GM23338 (cell line): Measurements from ENCODE around the gene GOSR1. TPM values are rescaled to one million over a fixed set of nuclear protein-coding genes. Genes with fewer than 3 reads are reported as not detected.
"Not testable (repeated sequence)": the region's sequence is repeated elsewhere in the genome, so short reads cannot be mapped to it uniquely, and the experiment has no call there.

Source experiments
- ATAC-seq: fragments of 200-7000 bp; cut with Tn5 transposase; 3 replicates; pipeline ENCODE4 v1.9.1; 2020
- DNase-seq: peaks from one replicate; pipeline ENCODE4 v3.0.0-alpha.2; 2015; ENCODE audit warnings: low spot score
- H2AFZ ChIP-seq: fragments of 200-600 bp; sonication (generic); 2 replicates; pipeline ENCODE4 v1.8.0; 2016; ENCODE audit warnings: antibody characterized with exemption, mild to moderate bottlenecking, moderate library complexity
- H3F3A ChIP-seq: fragments of 200-600 bp; sonication (generic); replicated peaks from 2 replicates; pipeline ENCODE4 v1.8.0; 2017; ENCODE audit warnings: antibody characterized with exemption, mixed run types, low read depth
- H3K27ac ChIP-seq: fragments of 200-600 bp; sonication (generic); 2 replicates; pipeline ENCODE4 v1.6.1; 2016; ENCODE audit warnings: low read depth
- H3K27me3 ChIP-seq: fragments of 200-600 bp; sonication (generic); 2 replicates; pipeline ENCODE4 v1.8.0; 2016; ENCODE audit warnings: mild to moderate bottlenecking, mixed run types, moderate library complexity; ENCODE audit not compliant: insufficient read depth
- H3K36me3 ChIP-seq: fragments of 200-600 bp; sonication (generic); 2 replicates; pipeline ENCODE4 v1.8.0; 2016; ENCODE audit warnings: mild to moderate bottlenecking; ENCODE audit not compliant: insufficient read depth
- H3K4me1 ChIP-seq: fragments of 200-600 bp; sonication (generic); 2 replicates; pipeline ENCODE4 v1.8.0; 2016; ENCODE audit warnings: mild to moderate bottlenecking, moderate library complexity; ENCODE audit not compliant: insufficient read depth
- H3K4me2 ChIP-seq: fragments of 200-600 bp; sonication (generic); 2 replicates; pipeline ENCODE4 v1.7.1; 2017; ENCODE audit warnings: mixed run types
- H3K4me3 ChIP-seq: fragments of 200-600 bp; sonication (generic); 2 replicates; pipeline ENCODE4 v1.6.1; 2016; ENCODE audit warnings: mixed run types
- H3K79me2 ChIP-seq: fragments of 200-600 bp; sonication (generic); replicated peaks from 2 replicates; pipeline ENCODE4 v1.8.0; 2017; ENCODE audit warnings: mild to moderate bottlenecking; ENCODE audit not compliant: insufficient read depth
- H3K9me2 ChIP-seq: fragments of 200-600 bp; sonication (generic); 2 replicates; pipeline ENCODE4 v1.8.0; 2017; ENCODE audit not compliant: insufficient read depth
- H4K20me1 ChIP-seq: fragments of 200-600 bp; sonication (generic); replicated peaks from 2 replicates; pipeline ENCODE4 v1.8.0; 2017; ENCODE audit warnings: mild to moderate bottlenecking; ENCODE audit not compliant: insufficient read depth
- H3K27ac Mint-ChIP-seq: 2 replicates; pipeline ENCODE4 v1.8.0; 2020; ENCODE audit warnings: inconsistent platforms, mild to moderate bottlenecking, moderate library complexity, mixed read lengths
- H3K27me3 Mint-ChIP-seq: 3 replicates; pipeline ENCODE4 v1.8.0; 2022; ENCODE audit warnings: low read depth, mild to moderate bottlenecking, moderate library complexity, mixed read lengths, inconsistent platforms; ENCODE audit not compliant: insufficient read depth, poor library complexity
- H3K36me3 Mint-ChIP-seq: 3 replicates; pipeline ENCODE4 v1.8.0; 2021; ENCODE audit warnings: low read depth, mild to moderate bottlenecking, inconsistent platforms, moderate library complexity, mixed read lengths
- H3K4me1 Mint-ChIP-seq: 3 replicates; pipeline ENCODE4 v1.8.0; 2020; ENCODE audit warnings: mild to moderate bottlenecking, inconsistent platforms, mixed read lengths
- H3K4me3 Mint-ChIP-seq: 3 replicates; pipeline ENCODE4 v1.8.0; 2021; ENCODE audit warnings: moderate library complexity, mild to moderate bottlenecking, inconsistent platforms, mixed read lengths
- H3K9me3 Mint-ChIP-seq: 3 replicates; pipeline ENCODE4 v1.8.0; 2020; ENCODE audit warnings: moderate library complexity, mild to moderate bottlenecking, inconsistent platforms, mixed read lengths
- CREB1 ChIP-seq: fragments of 250-450 bp; sonication (Bioruptor Pico); IDR thresholded peaks from 2 replicates; pipeline ENCODE4 v1.5.0; 2020; ENCODE audit warnings: low read depth, mild to moderate bottlenecking, moderate library complexity
- EZH2phosphoT487 ChIP-seq: fragments of 200-600 bp; sonication (generic); IDR thresholded peaks from one replicate; pipeline ENCODE4 v1.8.1; 2018; ENCODE audit warnings: antibody characterized with exemption; ENCODE audit not compliant: unreplicated experiment
- JUNB ChIP-seq: IDR thresholded peaks from one replicate; pipeline ENCODE4 v1.6.1; 2016; ENCODE audit warnings: antibody characterized with exemption; ENCODE audit not compliant: unreplicated experiment
- ZNF462 ChIP-seq: fragments of 250-450 bp; sonication (Bioruptor Pico); IDR thresholded peaks from 2 replicates; pipeline ENCODE4 v1.5.0; 2020; ENCODE audit warnings: mild to moderate bottlenecking, moderate library complexity
- polyA plus RNA-seq: library from polyadenylated mRNA; unstranded; fragments of >200 nt; fragmentation: Nextera tagmentation; extraction: Ambion mirVana; gene quantifications from 2 replicates; pipeline ENCODE4 v1.2.1, GENCODE V29; 2016
- total RNA-seq: library from RNA; depleted of rRNA; stranded (reverse); fragments of >200 nt; shearing (Covaris generic); gene quantifications from 2 replicates; pipeline ENCODE4 v1.2.3, GENCODE V29; 2014
- TF ChIP-seq, protein P1 (sequence below): IDR thresholded peaks from one replicate; pipeline ENCODE4 v1.6.1; 2018; ENCODE audit warnings: antibody characterized with exemption; ENCODE audit not compliant: unreplicated experiment

GOSR1 gene
- total and polyA plus RNA-seq, 2 experiments from 2014 or later = 33.4 to 74.1 TPM

GRCh38 chr17:30550512-30551273, 73.5 kb downstream of the GOSR1 start (continued):
- TF ChIP-seq ZNF462 (CRISPR knock-in tag) = no peak
- no peak for TF ChIP-seq JUNB
- TF ChIP-seq CREB1 (CRISPR knock-in tag) = no peak
- TF ChIP-seq EZH2phosphoT487 = no peak
- TF ChIP-seq, protein P1, sequence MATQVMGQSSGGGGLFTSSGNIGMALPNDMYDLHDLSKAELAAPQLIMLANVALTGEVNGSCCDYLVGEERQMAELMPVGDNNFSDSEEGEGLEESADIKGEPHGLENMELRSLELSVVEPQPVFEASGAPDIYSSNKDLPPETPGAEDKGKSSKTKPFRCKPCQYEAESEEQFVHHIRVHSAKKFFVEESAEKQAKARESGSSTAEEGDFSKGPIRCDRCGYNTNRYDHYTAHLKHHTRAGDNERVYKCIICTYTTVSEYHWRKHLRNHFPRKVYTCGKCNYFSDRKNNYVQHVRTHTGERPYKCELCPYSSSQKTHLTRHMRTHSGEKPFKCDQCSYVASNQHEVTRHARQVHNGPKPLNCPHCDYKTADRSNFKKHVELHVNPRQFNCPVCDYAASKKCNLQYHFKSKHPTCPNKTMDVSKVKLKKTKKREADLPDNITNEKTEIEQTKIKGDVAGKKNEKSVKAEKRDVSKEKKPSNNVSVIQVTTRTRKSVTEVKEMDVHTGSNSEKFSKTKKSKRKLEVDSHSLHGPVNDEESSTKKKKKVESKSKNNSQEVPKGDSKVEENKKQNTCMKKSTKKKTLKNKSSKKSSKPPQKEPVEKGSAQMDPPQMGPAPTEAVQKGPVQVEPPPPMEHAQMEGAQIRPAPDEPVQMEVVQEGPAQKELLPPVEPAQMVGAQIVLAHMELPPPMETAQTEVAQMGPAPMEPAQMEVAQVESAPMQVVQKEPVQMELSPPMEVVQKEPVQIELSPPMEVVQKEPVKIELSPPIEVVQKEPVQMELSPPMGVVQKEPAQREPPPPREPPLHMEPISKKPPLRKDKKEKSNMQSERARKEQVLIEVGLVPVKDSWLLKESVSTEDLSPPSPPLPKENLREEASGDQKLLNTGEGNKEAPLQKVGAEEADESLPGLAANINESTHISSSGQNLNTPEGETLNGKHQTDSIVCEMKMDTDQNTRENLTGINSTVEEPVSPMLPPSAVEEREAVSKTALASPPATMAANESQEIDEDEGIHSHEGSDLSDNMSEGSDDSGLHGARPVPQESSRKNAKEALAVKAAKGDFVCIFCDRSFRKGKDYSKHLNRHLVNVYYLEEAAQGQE = no peak

DNA sequence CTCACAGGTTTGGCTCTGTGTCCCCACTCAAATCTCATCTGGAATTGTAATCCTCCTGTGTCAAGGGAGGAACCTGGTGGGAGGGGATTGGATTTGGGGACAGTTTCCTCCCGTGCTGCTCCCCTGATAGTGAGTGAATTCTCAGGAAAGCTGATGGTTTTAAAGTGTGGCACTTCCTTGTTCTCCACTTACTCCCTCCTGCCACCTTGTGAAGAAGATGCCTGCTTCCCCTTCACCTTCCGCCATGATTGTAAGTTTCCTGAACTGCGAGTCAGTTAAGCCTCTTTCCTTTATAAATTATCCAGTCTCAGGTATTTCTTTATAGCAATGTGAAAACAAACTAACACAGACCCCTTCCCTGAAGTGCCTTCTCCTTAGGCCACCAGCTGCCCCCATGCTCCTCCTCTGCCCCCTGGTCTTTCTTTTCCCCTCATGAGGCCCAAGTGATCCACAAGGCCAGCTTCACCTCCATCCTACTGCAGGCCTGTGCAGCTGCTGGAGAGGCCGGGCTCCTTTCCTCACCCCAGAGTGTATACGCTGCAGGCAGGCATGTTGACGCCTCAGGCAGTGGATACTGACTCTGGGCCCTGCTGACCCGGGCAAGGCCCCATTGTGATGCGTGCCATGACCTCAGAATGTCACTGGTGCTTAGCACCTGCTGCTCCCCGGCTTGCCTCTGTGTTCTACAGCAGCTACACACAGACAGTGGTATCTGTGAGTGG, 74.2 kb downstream of the GOSR1 start:
- H3K4me3 Mint-ChIP-seq, H3K4me2 ChIP-seq, H3K27ac Mint-ChIP-seq: not testable (repeated sequence)

More for the DNA sequence above, 74.2 kb downstream of the GOSR1 start:
- not testable (repeated sequence) for H2AFZ ChIP-seq, H3K9me2 ChIP-seq, H3K27ac ChIP-seq, H3K36me3 ChIP-seq, H3K79me2 ChIP-seq, H4K20me1 ChIP-seq, H3F3A ChIP-seq, H3K4me1 ChIP-seq, H3K9me3 Mint-ChIP-seq, H3K36me3 Mint-ChIP-seq, H3K27me3 ChIP-seq, H3K4me3 ChIP-seq, H3K4me1 Mint-ChIP-seq, DNase-seq
- peaks cover 11% of the 10 kb centered on the region for H3K27me3 Mint-ChIP-seq
- peak; percentile 15; the same call in 2 of the 3 replicates for ATAC-seq
